ENCODE results near the gene MCIDAS. TPM values are rescaled to one million over a fixed set of nuclear protein-coding genes. Genes with fewer than 3 reads are reported as not detected.

MCIDAS gene
- total and polyA plus RNA-seq, 10 of the 15 experiments (the other 5 are each of a cell fraction or from before 2014, with no cell fraction given), result not detected

DNA sequence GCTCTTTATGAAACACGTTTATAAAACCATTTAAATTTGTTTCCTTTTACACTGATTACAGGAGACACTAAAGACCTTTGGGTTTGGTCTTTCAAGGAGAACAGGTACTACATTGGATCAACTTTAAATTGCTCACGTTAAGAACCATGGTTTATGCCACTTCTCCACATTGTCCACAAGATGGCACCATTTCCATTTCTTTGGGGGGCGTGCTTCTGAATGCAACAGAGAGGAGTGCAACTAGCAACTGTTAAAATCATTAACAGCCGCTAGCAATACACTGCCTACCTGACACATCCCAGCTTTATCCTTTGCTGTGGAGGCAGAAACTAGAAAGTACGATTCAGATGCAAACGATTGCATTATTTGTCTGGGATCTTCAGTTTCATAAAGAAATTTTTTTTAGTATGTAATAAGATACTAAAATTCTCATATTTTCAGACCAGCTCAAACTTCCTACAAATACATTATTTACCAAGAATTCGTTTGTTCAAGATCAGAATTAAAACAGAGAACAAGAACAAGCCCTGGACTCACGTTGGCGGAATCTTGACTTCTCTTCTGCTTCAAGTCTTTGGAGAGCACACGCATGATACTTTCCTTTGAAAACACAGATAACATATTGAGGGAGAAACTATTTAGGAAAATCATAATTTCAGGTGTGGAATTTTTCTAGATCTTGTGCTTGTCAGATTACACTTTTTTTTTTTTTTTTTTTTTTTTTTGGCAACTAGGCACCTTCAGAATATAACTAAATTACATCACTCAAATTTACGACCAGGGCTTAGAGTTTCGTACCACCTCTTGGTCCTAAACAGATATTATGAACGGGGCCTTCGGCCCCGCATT is 54.8 kb downstream of the MCIDAS start (continued):
- TF ChIP-seq, protein P1, sequence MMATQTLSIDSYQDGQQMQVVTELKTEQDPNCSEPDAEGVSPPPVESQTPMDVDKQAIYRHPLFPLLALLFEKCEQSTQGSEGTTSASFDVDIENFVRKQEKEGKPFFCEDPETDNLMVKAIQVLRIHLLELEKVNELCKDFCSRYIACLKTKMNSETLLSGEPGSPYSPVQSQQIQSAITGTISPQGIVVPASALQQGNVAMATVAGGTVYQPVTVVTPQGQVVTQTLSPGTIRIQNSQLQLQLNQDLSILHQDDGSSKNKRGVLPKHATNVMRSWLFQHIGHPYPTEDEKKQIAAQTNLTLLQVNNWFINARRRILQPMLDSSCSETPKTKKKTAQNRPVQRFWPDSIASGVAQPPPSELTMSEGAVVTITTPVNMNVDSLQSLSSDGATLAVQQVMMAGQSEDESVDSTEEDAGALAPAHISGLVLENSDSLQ (IDR thresholded peaks at IDR 0.05), result no peak
- peak; percentile 51; the same call in 1 of the 2 replicates for TF ChIP-seq BMI1 (IDR thresholded peaks at IDR 0.05; ENCODE audit: borderline replicate concordance)
- peak; percentile 80 for TF ChIP-seq SMC3 (IDR thresholded peaks at IDR 0.05; ENCODE audit: borderline replicate concordance, low read length)
- no peak for TF ChIP-seq NFXL1 (IDR thresholded peaks at IDR 0.05; ENCODE audit: borderline replicate concordance)
- no peak for TF ChIP-seq EGR1 (IDR thresholded peaks at IDR 0.05; ENCODE audit: borderline replicate concordance in 1 of 2, low read depth in 2 of 2, low read length in 2 of 2)
- TF ChIP-seq, protein P2, sequence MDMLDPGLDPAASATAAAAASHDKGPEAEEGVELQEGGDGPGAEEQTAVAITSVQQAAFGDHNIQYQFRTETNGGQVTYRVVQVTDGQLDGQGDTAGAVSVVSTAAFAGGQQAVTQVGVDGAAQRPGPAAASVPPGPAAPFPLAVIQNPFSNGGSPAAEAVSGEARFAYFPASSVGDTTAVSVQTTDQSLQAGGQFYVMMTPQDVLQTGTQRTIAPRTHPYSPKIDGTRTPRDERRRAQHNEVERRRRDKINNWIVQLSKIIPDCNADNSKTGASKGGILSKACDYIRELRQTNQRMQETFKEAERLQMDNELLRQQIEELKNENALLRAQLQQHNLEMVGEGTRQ (IDR thresholded peaks at IDR 0.05; ENCODE audit: borderline replicate concordance, low read depth, low read length), result no peak
- 0 out of 3 replicates have a peak, but pooled peaks have one; percentile 38 for TF ChIP-seq POU2F2 (IDR thresholded peaks at IDR 0.05; ENCODE audit: borderline replicate concordance, low read depth, low read length)
- TF ChIP-seq BHLHE40 (IDR thresholded peaks at IDR 0.05; ENCODE audit: borderline replicate concordance in 1 of 2, low read depth in 2 of 2, low read length in 1 of 2), result peak; percentile 23 to 40; a peak in 1 of 4 replicates
